Rectal smooth muscle tissue (tissue), 1 donor: ENCODE results near the gene DNAI2.

Experiments
- H3K27ac ChIP-seq: one replicate; pipeline ENCODE4 v1.7.0; 2013; ENCODE audit warnings: low read depth, low read length, inconsistent platforms
- H3K27me3 ChIP-seq: one replicate; pipeline ENCODE4 v1.7.0; 2013; ENCODE audit warnings: low read length; ENCODE audit not compliant: control insufficient read depth, insufficient read depth
- H3K36me3 ChIP-seq: one replicate; pipeline ENCODE4 v1.7.0; 2013; ENCODE audit warnings: low read length; ENCODE audit not compliant: control insufficient read depth, insufficient read depth
- H3K4me1 ChIP-seq: one replicate; pipeline ENCODE4 v1.7.0; 2013; ENCODE audit warnings: low read length; ENCODE audit not compliant: control insufficient read depth, insufficient read depth
- H3K4me3 ChIP-seq: one replicate; pipeline ENCODE4 v1.7.0; 2013; ENCODE audit warnings: low read length
- H3K9ac ChIP-seq: one replicate; pipeline ENCODE4 v1.7.0; 2013; ENCODE audit warnings: low read length

DNAI2 gene

GRCh38 chr17:74355065-74355464 lies 81.0 kb downstream of the DNAI2 start:
- no peaks in the 10 kb centered on the region for H3K4me1 ChIP-seq
- no peak overlapping the region for H3K4me3 ChIP-seq
- no peak overlapping the region for H3K27ac ChIP-seq
- H3K27me3 ChIP-seq, result peaks cover 50% of the 10 kb centered on the region
- H3K9ac ChIP-seq, result no peak overlapping the region
- H3K36me3 ChIP-seq, result no peaks in the 10 kb centered on the region

DNA sequence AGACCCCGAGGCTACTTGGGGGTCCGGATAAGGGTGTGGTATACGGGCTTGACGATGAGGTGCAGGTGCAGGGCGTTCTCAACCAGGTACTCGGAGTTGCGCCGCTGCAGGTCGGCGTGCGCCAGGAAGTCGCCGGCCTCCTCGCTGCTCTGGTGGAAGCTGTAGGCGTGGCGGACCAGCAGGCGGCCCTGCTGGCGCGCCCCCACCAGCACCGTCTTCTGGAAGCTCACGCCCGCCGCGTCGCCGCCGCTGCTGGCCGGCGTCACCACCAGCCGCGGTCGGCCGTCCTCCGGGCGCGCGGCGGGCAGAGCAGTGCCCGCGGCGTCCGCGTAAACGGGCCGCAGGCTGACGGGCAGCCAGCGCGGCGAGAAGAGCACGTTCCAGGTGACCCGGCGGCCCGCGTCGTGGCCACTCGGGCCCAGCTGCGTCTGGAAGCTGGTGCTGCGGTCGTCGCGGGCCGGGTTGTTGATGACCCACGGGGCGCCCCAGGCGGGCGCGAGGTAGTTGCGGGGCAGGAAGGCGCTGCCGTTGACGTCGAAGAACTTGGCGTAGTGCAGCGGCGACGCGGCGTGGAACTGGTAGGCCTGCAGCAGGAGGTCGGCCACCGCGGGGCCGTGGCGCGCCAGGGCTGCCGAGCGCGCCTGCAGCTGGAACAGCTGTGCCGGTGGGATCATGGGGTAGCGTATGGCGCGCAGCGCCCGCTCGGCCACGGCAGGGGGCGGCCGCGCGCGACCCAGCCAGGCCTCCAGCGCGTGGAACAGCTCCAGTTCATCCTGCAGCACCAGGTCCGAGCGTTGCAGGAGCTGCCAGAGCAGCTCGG lies 82.8 kb downstream of the DNAI2 start:
- Histone ChIP-seq H3K27ac (no peak overlapping the region), H3K27me3 (peaks cover 61% of the 10 kb centered on the region), H3K36me3 (no peaks in the 10 kb centered on the region), H3K4me3 (peak overlapping the region; percentile 32), H3K4me1 (no peaks in the 10 kb centered on the region), H3K9ac (no peak overlapping the region)

GRCh38 chr17:74357466-74357809 lies 83.4 kb downstream of the DNAI2 start:
- Histone ChIP-seq H3K36me3 (no peaks in the 10 kb centered on the region), H3K4me3 (no peak overlapping the region), H3K4me1 (no peaks in the 10 kb centered on the region), H3K27me3 (peaks cover 62% of the 10 kb centered on the region), H3K27ac (no peak overlapping the region), H3K9ac (no peak overlapping the region)

DNA sequence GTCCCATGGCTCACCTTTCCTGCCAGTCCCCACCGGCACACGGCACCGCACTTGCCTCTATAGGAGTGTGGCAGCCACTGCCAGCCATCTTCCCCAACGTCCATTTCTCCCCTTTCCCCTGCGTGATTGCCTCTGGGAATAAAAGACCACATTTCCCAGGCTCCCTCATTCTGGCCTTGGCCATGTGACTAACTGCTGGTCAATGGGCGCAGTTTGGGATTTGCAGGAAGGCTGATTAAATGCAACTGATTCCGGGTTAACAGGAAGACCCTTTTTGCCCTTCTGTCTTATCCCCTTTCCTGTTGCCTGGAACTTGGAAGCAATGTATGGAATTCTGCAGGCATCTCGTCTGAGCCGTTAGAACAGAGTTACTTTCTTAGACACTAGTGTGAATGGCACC lies 84.7 kb downstream of the DNAI2 start:
- H3K27ac ChIP-seq, result no peak overlapping the region
- no peak overlapping the region for H3K4me3 ChIP-seq
- peaks cover 54% of the 10 kb centered on the region for H3K27me3 ChIP-seq
- H3K4me1 ChIP-seq, result no peaks in the 10 kb centered on the region
- no peaks in the 10 kb centered on the region for H3K36me3 ChIP-seq
- H3K9ac ChIP-seq, result no peak overlapping the region

DNA sequence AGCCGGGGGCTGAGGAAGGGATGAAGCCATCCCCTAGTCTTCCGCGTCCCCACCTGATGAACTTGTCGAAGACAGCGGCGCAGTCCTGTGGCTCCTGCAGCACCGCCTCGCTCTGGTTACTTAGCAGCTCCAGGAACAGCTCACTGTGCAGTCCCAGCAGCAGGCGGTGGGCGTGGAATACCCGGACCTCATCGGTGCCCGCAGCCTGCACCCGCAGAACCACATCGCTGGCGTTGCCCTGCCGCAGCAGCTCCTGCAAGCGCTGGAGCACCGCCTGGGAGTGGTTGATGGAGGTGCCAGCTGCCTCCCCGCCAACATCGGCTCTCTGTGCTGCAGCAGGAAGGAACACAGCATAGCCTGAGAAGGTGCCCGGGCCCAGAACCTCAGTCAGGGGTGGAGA lies 85.9 kb downstream of the DNAI2 start:
- Histone ChIP-seq H3K27ac (no peak overlapping the region), H3K9ac (no peak overlapping the region), H3K27me3 (peaks cover 47% of the 10 kb centered on the region), H3K4me3 (no peak overlapping the region), H3K36me3 (no peaks in the 10 kb centered on the region), H3K4me1 (no peaks in the 10 kb centered on the region)

GRCh38 chr17:74360899-74361229 lies 86.8 kb downstream of the DNAI2 start:
- Histone ChIP-seq H3K27ac (no peak overlapping the region), H3K4me1 (no peaks in the 10 kb centered on the region), H3K27me3 (peaks cover 45% of the 10 kb centered on the region), H3K4me3 (no peak overlapping the region), H3K9ac (no peak overlapping the region), H3K36me3 (no peaks in the 10 kb centered on the region)

- Histone ChIP-seq H3K4me3 (no peak within 1 kb of the TSS), H3K27me3 (peaks cover 39% of the 10 kb centered on the region), H3K9ac (no peak within 1 kb of the TSS), H3K27ac (no peak within 1 kb of the TSS), H3K4me1 (no peaks in the 10 kb centered on the region), H3K36me3 (no peaks in the 10 kb centered on the region)
Observed at GRCh38 chr17:74361230-74362068, 87.4 kb downstream of the DNAI2 start, which contains the start of gene BTBD17. TSS of gene BTBD17 (minus strand) at chr17:74361868. CDS start at chr17:74361819, 49 bp downstream.

- Histone ChIP-seq H3K4me3 (no peak overlapping the region), H3K36me3 (no peaks in the 10 kb centered on the region), H3K27me3 (peaks cover 34% of the 10 kb centered on the region), H3K9ac (no peak overlapping the region), H3K27ac (no peak overlapping the region), H3K4me1 (no peaks in the 10 kb centered on the region)
Observed at GRCh38 chr17:74362069-74362405, 88.0 kb downstream of the DNAI2 start.

- Histone ChIP-seq H3K4me3 (no peak overlapping the region), H3K27me3 (peaks cover 26% of the 10 kb centered on the region), H3K27ac (no peak overlapping the region), H3K4me1 (no peaks in the 10 kb centered on the region), H3K9ac (no peak overlapping the region), H3K36me3 (no peaks in the 10 kb centered on the region)
Observed at GRCh38 chr17:74362810-74363498, 88.9 kb downstream of the DNAI2 start.
